ENCODE measurements around the gene CHAF1B. TPM values are rescaled to one million over a fixed set of nuclear protein-coding genes. Genes with fewer than 3 reads are reported as not detected.
"Not testable (repeated sequence)": the region's sequence is repeated elsewhere in the genome, so short reads cannot be mapped to it uniquely, and the experiment has no call there.

The CHAF1B gene
- polyA plus RNA-seq, 2 donors, result 2.1 to 3.2 TPM

- WGBS, 2 donors, result 86 to 88% methylated on average over 5 of the region's 5 CpGs
- no peaks in the 10 kb centered on the region for H3K27me3 ChIP-seq (ENCODE audit: control insufficient read depth in 1 of 2, insufficient read depth in 2 of 2, low read length in 2 of 2)
- H3K9me3 ChIP-seq (ENCODE audit: control insufficient read depth in 2 of 2, insufficient read depth in 1 of 2, low read depth in 1 of 2, low read length in 1 of 2), result no peaks in the 10 kb centered on the region
- H3K4me3 ChIP-seq (ENCODE audit: low read depth in 1 of 2, low read length in 2 of 2), result no peak overlapping the region
- H3K4me1 ChIP-seq (ENCODE audit: control insufficient read depth in 2 of 2, insufficient read depth in 2 of 2, low read length in 1 of 2), result no peaks in the 10 kb centered on the region
- peaks cover 0 to 7% of the 10 kb centered on the region in 2 donors for H3K36me3 ChIP-seq (ENCODE audit: control insufficient read depth in 2 of 2, insufficient read depth in 2 of 2, low read length in 1 of 2)
- H3K27ac ChIP-seq (ENCODE audit: low read depth in 2 of 2, low read length in 1 of 2), result no peak overlapping the region
These were observed 30.1 kb upstream of the CHAF1B start for GRCh38 chr21:36354918-36355680.

- 69 to 71% methylated on average over 2 of the region's 2 CpGs for WGBS, 2 donors
- H3K9me3 ChIP-seq (ENCODE audit: control insufficient read depth in 2 of 2, insufficient read depth in 1 of 2, low read depth in 1 of 2, low read length in 1 of 2), result no peaks in the 10 kb centered on the region
- peaks cover 3 to 5% of the 10 kb centered on the region in 2 donors for H3K36me3 ChIP-seq (ENCODE audit: control insufficient read depth in 2 of 2, insufficient read depth in 2 of 2, low read length in 1 of 2)
- no peaks in the 10 kb centered on the region for H3K27me3 ChIP-seq (ENCODE audit: control insufficient read depth in 1 of 2, insufficient read depth in 2 of 2, low read length in 2 of 2)
- no peak overlapping the region for H3K27ac ChIP-seq (ENCODE audit: low read depth in 2 of 2, low read length in 1 of 2)
- no peak overlapping the region for H3K4me3 ChIP-seq (ENCODE audit: low read depth in 1 of 2, low read length in 2 of 2)
- no peaks in the 10 kb centered on the region for H3K4me1 ChIP-seq (ENCODE audit: control insufficient read depth in 2 of 2, insufficient read depth in 2 of 2, low read length in 1 of 2)
These were observed 29.3 kb upstream of the CHAF1B start for GRCh38 chr21:36355868-36356267.

- 98 to 100% methylated on average over 2 of the region's 2 CpGs for WGBS, 2 donors
- no peak overlapping the region for H3K27ac ChIP-seq (ENCODE audit: low read depth in 2 of 2, low read length in 1 of 2)
- H3K27me3 ChIP-seq (ENCODE audit: control insufficient read depth in 1 of 2, insufficient read depth in 2 of 2, low read length in 2 of 2), result no peaks in the 10 kb centered on the region
- H3K36me3 ChIP-seq (ENCODE audit: control insufficient read depth in 2 of 2, insufficient read depth in 2 of 2, low read length in 1 of 2), result peaks cover 3 to 8% of the 10 kb centered on the region in 2 donors
- H3K4me1 ChIP-seq (ENCODE audit: control insufficient read depth in 2 of 2, insufficient read depth in 2 of 2, low read length in 1 of 2), result no peaks in the 10 kb centered on the region
- H3K9me3 ChIP-seq (ENCODE audit: control insufficient read depth in 2 of 2, insufficient read depth in 1 of 2, low read depth in 1 of 2, low read length in 1 of 2), result no peaks in the 10 kb centered on the region
- H3K4me3 ChIP-seq (ENCODE audit: low read depth in 1 of 2, low read length in 2 of 2), result no peak overlapping the region
These were observed 26.0 kb upstream of the CHAF1B start for GRCh38 chr21:36359185-36359584.

- Histone ChIP-seq H3K27ac (ENCODE audit: low read depth in 2 of 2, low read length in 1 of 2) (no peak overlapping the region), H3K4me3 (ENCODE audit: low read depth in 1 of 2, low read length in 2 of 2) (no peak overlapping the region), H3K9me3 (ENCODE audit: control insufficient read depth in 2 of 2, insufficient read depth in 1 of 2, low read depth in 1 of 2, low read length in 1 of 2) (no peaks in the 10 kb centered on the region), H3K4me1 (ENCODE audit: control insufficient read depth in 2 of 2, insufficient read depth in 2 of 2, low read length in 1 of 2) (no peaks in the 10 kb centered on the region), H3K36me3 (ENCODE audit: control insufficient read depth in 2 of 2, insufficient read depth in 2 of 2, low read length in 1 of 2) (peaks cover 5 to 24% of the 10 kb centered on the region in 2 donors), H3K27me3 (ENCODE audit: control insufficient read depth in 1 of 2, insufficient read depth in 2 of 2, low read length in 2 of 2) (no peaks in the 10 kb centered on the region)
- WGBS, 2 donors, result 80 to 83% methylated on average over 7 of the region's 7 CpGs
These were observed 16.0 kb upstream of the CHAF1B start for GRCh38 chr21:36369064-36369685.

GRCh38 chr21:36375994-36376393 is 9.2 kb upstream of the CHAF1B start:
- Histone ChIP-seq H3K9me3 (ENCODE audit: control insufficient read depth in 2 of 2, insufficient read depth in 1 of 2, low read depth in 1 of 2, low read length in 1 of 2) (no peaks in the 10 kb centered on the region), H3K27ac (ENCODE audit: low read depth in 2 of 2, low read length in 1 of 2) (no peak overlapping the region), H3K4me3 (ENCODE audit: low read depth in 1 of 2, low read length in 2 of 2) (no peak overlapping the region), H3K36me3 (ENCODE audit: control insufficient read depth in 2 of 2, insufficient read depth in 2 of 2, low read length in 1 of 2) (peaks cover 9% of the 10 kb centered on the region in 2 donors), H3K4me1 (ENCODE audit: control insufficient read depth in 2 of 2, insufficient read depth in 2 of 2, low read length in 1 of 2) (no peaks in the 10 kb centered on the region), H3K27me3 (ENCODE audit: control insufficient read depth in 1 of 2, insufficient read depth in 2 of 2, low read length in 2 of 2) (no peaks in the 10 kb centered on the region)

- Histone ChIP-seq H3K27me3 (ENCODE audit: control insufficient read depth in 1 of 2, insufficient read depth in 2 of 2, low read length in 2 of 2) (no peaks in the 10 kb centered on the region), H3K4me3 (ENCODE audit: low read depth in 1 of 2, low read length in 2 of 2) (no peak overlapping the region), H3K36me3 (ENCODE audit: control insufficient read depth in 2 of 2, insufficient read depth in 2 of 2, low read length in 1 of 2) (peaks cover 6% of the 10 kb centered on the region in 2 donors), H3K27ac (ENCODE audit: low read depth in 2 of 2, low read length in 1 of 2) (no peak overlapping the region), H3K4me1 (ENCODE audit: control insufficient read depth in 2 of 2, insufficient read depth in 2 of 2, low read length in 1 of 2) (no peaks in the 10 kb centered on the region), H3K9me3 (ENCODE audit: control insufficient read depth in 2 of 2, insufficient read depth in 1 of 2, low read depth in 1 of 2, low read length in 1 of 2) (no peaks in the 10 kb centered on the region)
- 62 to 65% methylated on average over 7 of the region's 7 CpGs for WGBS, 2 donors
These were observed 7.8 kb upstream of the CHAF1B start for GRCh38 chr21:36377391-36377842.

- Histone ChIP-seq H3K4me1 (ENCODE audit: control insufficient read depth in 2 of 2, insufficient read depth in 2 of 2, low read length in 1 of 2) (no peaks in the 10 kb centered on the region), H3K27ac (ENCODE audit: low read depth in 2 of 2, low read length in 1 of 2) (peak overlapping the region in 1 of 2 donors; percentile 10), H3K36me3 (ENCODE audit: control insufficient read depth in 2 of 2, insufficient read depth in 2 of 2, low read length in 1 of 2) (peaks cover 6% of the 10 kb centered on the region in 2 donors), H3K4me3 (ENCODE audit: low read depth in 1 of 2, low read length in 2 of 2) (no peak overlapping the region), H3K9me3 (ENCODE audit: control insufficient read depth in 2 of 2, insufficient read depth in 1 of 2, low read depth in 1 of 2, low read length in 1 of 2) (no peaks in the 10 kb centered on the region), H3K27me3 (ENCODE audit: control insufficient read depth in 1 of 2, insufficient read depth in 2 of 2, low read length in 2 of 2) (no peaks in the 10 kb centered on the region)
- WGBS, 2 donors, result 91 to 92% methylated on average over 6 of the region's 6 CpGs
These were observed 5.9 kb upstream of the CHAF1B start for GRCh38 chr21:36379251-36379650.

- H3K36me3 ChIP-seq (ENCODE audit: control insufficient read depth in 2 of 2, insufficient read depth in 2 of 2, low read length in 1 of 2), result peaks cover 2 to 6% of the 10 kb centered on the region in 2 donors
- no peaks in the 10 kb centered on the region for H3K27me3 ChIP-seq (ENCODE audit: control insufficient read depth in 1 of 2, insufficient read depth in 2 of 2, low read length in 2 of 2)
- H3K9me3 ChIP-seq (ENCODE audit: control insufficient read depth in 2 of 2, insufficient read depth in 1 of 2, low read depth in 1 of 2, low read length in 1 of 2), result no peaks in the 10 kb centered on the region
- no peak overlapping the region for H3K4me3 ChIP-seq (ENCODE audit: low read depth in 1 of 2, low read length in 2 of 2)
- H3K27ac ChIP-seq (ENCODE audit: low read depth in 2 of 2, low read length in 1 of 2), result no peak overlapping the region
- H3K4me1 ChIP-seq (ENCODE audit: control insufficient read depth in 2 of 2, insufficient read depth in 2 of 2, low read length in 1 of 2), result no peaks in the 10 kb centered on the region
- WGBS, 2 donors, result 79 to 84% methylated on average over 8 to 9 of the region's 9 CpGs
These were observed 3.2 kb upstream of the CHAF1B start for GRCh38 chr21:36381841-36382589.

GRCh38 chr21:36382722-36383121 is 2.5 kb upstream of the CHAF1B start:
- not testable (repeated sequence) for H3K4me3 ChIP-seq (ENCODE audit: low read depth in 1 of 2, low read length in 2 of 2); H3K4me1 ChIP-seq (ENCODE audit: control insufficient read depth in 2 of 2, insufficient read depth in 2 of 2, low read length in 1 of 2); H3K27ac ChIP-seq (ENCODE audit: low read depth in 2 of 2, low read length in 1 of 2); H3K36me3 ChIP-seq (ENCODE audit: control insufficient read depth in 2 of 2, insufficient read depth in 2 of 2, low read length in 1 of 2); H3K9me3 ChIP-seq (ENCODE audit: control insufficient read depth in 2 of 2, insufficient read depth in 1 of 2, low read depth in 1 of 2, low read length in 1 of 2); H3K27me3 ChIP-seq (ENCODE audit: control insufficient read depth in 1 of 2, insufficient read depth in 2 of 2, low read length in 2 of 2)
- 91 to 95% methylated on average over 10 of the region's 10 CpGs for WGBS, 2 donors
